ENCODE measurements around the gene TRAF3.

Gene TRAF3

GRCh38 chr14:102811971-102812370, 34.7 kb downstream of the TRAF3 start:
- TF ChIP-seq, protein P1, sequence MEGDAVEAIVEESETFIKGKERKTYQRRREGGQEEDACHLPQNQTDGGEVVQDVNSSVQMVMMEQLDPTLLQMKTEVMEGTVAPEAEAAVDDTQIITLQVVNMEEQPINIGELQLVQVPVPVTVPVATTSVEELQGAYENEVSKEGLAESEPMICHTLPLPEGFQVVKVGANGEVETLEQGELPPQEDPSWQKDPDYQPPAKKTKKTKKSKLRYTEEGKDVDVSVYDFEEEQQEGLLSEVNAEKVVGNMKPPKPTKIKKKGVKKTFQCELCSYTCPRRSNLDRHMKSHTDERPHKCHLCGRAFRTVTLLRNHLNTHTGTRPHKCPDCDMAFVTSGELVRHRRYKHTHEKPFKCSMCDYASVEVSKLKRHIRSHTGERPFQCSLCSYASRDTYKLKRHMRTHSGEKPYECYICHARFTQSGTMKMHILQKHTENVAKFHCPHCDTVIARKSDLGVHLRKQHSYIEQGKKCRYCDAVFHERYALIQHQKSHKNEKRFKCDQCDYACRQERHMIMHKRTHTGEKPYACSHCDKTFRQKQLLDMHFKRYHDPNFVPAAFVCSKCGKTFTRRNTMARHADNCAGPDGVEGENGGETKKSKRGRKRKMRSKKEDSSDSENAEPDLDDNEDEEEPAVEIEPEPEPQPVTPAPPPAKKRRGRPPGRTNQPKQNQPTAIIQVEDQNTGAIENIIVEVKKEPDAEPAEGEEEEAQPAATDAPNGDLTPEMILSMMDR (IDR thresholded peaks at IDR 0.05; ENCODE audit: control insufficient read depth, insufficient read depth, low read depth, low read length, missing control alignments), result no peak
- H3K4me3 ChIP-seq (ENCODE audit: control insufficient read depth, low read depth, low read length), result no peak overlapping the region
- DNase-seq (ENCODE audit: low read depth), result no peak

- no peak for DNase-seq (ENCODE audit: low read depth)
- TF ChIP-seq, protein P1 (IDR thresholded peaks at IDR 0.05; ENCODE audit: control insufficient read depth, insufficient read depth, low read depth, low read length, missing control alignments), result no peak
- no peak overlapping the region for H3K4me3 ChIP-seq (ENCODE audit: control insufficient read depth, low read depth, low read length)
Measured at GRCh38 chr14:102813691-102814090, 36.4 kb downstream of the TRAF3 start.

GRCh38 chr14:102817318-102817717, 40.1 kb downstream of the TRAF3 start:
- no peak overlapping the region for H3K4me3 ChIP-seq (ENCODE audit: control insufficient read depth, low read depth, low read length)
- TF ChIP-seq, protein P1 (IDR thresholded peaks at IDR 0.05; ENCODE audit: control insufficient read depth, insufficient read depth, low read depth, low read length, missing control alignments), result no peak
- no peak for DNase-seq (ENCODE audit: low read depth)

DNA sequence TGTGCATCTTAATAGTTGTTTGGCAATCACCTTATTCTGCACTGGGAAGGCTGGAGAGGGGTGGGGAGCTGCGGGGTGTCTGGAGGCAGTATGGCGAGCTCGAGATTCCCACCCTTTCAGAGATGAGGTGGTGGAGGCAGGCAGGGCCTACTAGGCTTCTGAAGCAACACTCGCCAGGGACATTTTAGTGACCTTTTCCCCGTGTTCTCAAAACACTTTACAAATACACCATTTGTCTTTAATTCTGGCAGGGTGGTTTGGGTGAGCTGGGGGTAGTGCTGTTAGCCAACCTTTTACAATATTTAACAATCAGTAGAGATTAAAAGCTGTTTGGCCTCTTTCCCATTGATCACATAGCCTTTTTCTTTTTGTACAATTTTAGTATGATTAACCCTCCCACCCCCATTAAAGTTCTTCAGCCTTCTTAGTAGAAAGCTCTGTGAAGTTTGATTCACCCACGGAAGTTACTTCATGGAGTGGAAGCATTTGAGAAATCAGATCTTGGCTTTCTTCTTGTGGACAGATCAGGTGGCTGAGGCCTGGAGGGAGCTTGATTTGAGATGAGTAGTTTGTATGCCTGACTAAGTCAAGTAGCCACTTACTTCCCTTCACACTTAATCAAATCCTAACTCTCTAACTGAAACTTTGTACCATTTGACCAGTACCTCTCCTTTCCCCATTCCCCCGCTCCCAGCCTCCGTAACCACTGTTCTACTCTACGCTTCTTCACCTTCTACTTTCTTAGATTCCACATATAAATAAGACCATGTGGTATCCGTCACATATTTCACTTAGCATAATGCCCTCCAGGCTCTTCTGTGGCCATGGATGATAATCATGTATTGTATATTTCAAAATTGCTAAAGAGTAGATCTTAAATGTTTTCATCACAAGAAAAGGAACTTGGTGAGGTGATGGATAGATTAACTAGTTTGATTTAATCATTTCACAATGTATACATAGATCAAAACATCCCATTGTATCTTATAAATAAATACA, 41.0 kb downstream of the TRAF3 start:
- no peak overlapping the region for H3K4me3 ChIP-seq (ENCODE audit: control insufficient read depth, low read depth, low read length)
- DNase-seq (ENCODE audit: low read depth), result peak; percentile 23
- TF ChIP-seq, protein P1 (IDR thresholded peaks at IDR 0.05; ENCODE audit: control insufficient read depth, insufficient read depth, low read depth, low read length, missing control alignments), result no peak

- TF ChIP-seq, protein P1 (IDR thresholded peaks at IDR 0.05; ENCODE audit: control insufficient read depth, insufficient read depth, low read depth, low read length, missing control alignments), result no peak
Measured at GRCh38 chr14:102819176-102819628, 42.0 kb downstream of the TRAF3 start.

GRCh38 chr14:102819747-102820330, 42.6 kb downstream of the TRAF3 start:
- H3K4me3 ChIP-seq (ENCODE audit: control insufficient read depth, low read depth, low read length), result no peak overlapping the region
- TF ChIP-seq, protein P1 (IDR thresholded peaks at IDR 0.05; ENCODE audit: control insufficient read depth, insufficient read depth, low read depth, low read length, missing control alignments), result no peak
- DNase-seq (ENCODE audit: low read depth), result no peak

More at GRCh38 chr14:102819176-102819628, 42.0 kb downstream of the TRAF3 start:
- H3K4me3 ChIP-seq (ENCODE audit: control insufficient read depth, low read depth, low read length), result no peak overlapping the region
- DNase-seq (ENCODE audit: low read depth), result no peak

Measured in AG09309 (cell line).